Inflammatory macrophage treated with lipopolysaccharide for 4 hours (primary cell): ENCODE measurements around the gene TMEM223.
"Not testable (repeated sequence)": the region's sequence is repeated elsewhere in the genome, so short reads cannot be mapped to it uniquely, and the experiment has no call there.

ENCODE experiments used
- DNase-seq: peaks from one replicate; pipeline ENCODE4 v3.0.0-alpha.2; 2020

The TMEM223 gene

GRCh38 chr11:62752994-62753735 is 38.6 kb downstream of the TMEM223 start:
- DNase-seq: peak; percentile 4

GRCh38 chr11:62752177-62752785 is 39.5 kb downstream of the TMEM223 start:
- DNase-seq: no peak

DNA sequence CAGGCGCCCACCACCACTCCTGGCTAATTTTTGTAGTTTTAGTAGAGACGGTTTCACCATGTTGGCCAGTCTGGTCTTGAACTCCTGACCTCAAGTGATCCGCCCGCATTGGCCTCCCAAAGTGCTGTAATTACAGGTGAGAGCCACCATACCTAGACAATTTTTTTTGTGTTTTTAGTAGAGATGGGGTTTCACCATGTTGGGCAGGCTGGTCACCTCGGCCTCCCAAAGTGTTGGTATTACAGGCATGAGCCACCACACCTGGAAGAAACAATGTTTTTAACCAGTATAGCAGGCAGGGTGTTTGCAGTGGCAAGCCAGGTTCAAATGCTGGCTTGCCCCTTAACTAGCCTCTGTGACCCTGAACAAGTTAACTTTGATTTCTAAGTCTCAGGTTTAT is 41.9 kb downstream of the TMEM223 start:
- DNase-seq: not testable (repeated sequence)

DNA sequence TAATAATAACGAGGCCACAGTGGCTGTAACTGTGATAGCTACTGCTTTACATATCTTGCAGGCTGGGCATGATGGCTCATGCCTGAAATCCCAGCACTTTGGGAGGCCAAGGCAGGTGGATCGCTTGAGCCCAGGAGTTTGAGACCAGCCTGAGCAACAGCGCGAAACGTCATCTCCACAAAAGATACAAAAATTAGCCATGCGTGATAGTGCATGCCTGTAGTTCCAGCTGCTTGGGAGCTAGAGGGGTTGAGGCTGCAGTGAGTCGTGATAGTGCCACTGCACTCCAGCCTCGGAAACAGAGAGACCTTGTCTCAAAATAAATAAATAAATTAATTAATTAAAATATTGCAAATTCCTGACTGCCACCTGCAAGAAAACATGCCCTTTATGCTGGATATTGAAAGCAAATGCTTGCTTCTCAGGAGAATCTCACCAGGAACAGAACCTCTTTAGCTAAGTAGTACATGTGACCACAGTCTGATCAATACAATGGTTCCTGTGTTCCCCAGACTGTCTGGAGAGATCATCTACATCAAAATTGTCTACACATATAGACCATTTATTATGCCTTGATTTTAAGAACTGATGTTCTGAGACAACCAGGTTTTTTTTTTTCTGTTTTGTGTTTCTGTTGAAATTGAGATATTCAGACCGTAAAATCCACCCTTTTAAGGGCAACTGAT is 44.2 kb downstream of the TMEM223 start:
- no peak for DNase-seq
